ENCODE results near the gene NOX1.

The NOX1 gene
- total RNA-seq, result 0 reads per million in 3 experiments

- DNase-seq, result no peak
These were observed at the start of gene NOX1 for GRCh38 chrX:100874325-100874724. Gene NOX1, minus strand, starts transcription at chrX:100874359. Its CDS starts 220 bp downstream, at chrX:100874139.

- DNase-seq, result no peak
These were observed 41.4 kb upstream of the NOX1 start for GRCh38 chrX:100915562-100915961.

DNA sequence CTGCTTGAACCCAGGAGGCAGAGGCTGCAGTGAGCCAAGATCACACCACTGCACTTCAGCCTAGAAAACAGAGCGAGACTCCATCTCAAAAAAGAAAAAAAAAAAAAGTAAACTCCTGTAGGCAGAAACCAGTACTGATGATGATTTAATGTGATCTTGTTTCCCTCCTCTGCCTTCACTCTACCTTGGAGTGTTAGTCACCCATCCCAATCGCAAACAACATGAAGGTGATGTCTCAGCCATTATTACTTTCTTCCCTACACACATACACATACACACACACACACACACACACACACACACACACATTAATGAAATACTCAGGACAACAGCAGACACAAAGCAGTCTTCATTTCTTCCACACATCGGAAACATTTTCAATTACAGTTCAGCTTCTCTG lies 39.0 kb upstream of the NOX1 start:
- no peak for DNase-seq

GRCh38 chrX:100911731-100912130 lies 37.6 kb upstream of the NOX1 start:
- DNase-seq, result no peak

DNA sequence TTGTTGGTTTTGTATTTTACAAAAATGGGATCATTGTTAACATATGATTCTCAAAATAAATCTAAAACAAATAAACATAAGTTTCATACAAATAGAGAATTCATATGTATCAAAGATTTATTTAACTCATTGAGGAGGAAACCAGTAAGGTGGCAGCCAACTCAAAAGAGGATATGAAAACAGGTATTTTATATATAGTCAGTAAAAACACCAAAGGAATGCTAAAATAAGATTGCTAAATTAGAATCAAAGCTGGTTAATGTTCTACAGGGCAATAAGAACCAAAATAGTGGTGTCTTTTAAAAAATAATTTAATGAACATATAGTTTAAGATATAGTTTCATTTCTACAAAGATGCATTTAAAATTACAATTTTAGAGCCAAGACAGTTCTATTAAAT lies 31.5 kb upstream of the NOX1 start:
- no peak for DNase-seq

DNA sequence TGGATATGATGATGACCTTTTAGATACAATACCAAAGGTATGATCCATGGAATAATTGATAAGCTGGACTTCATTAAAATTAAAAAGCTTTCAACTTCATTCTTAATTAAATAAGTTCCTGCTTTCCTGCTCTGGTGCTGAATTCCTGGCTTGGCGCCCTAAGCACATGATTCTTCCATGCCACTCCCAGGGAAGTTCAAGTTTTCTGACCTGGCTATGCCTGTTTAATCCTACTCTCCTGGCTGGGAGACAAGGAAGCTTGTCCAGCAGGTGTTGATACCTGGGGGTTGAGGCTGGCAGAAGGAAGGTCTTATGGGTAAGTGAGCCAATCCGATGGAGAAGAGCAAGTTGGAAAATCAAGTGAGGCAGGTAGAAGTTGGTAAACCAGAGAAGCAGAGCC lies 30.3 kb upstream of the NOX1 start:
- no peak for DNase-seq

DNA sequence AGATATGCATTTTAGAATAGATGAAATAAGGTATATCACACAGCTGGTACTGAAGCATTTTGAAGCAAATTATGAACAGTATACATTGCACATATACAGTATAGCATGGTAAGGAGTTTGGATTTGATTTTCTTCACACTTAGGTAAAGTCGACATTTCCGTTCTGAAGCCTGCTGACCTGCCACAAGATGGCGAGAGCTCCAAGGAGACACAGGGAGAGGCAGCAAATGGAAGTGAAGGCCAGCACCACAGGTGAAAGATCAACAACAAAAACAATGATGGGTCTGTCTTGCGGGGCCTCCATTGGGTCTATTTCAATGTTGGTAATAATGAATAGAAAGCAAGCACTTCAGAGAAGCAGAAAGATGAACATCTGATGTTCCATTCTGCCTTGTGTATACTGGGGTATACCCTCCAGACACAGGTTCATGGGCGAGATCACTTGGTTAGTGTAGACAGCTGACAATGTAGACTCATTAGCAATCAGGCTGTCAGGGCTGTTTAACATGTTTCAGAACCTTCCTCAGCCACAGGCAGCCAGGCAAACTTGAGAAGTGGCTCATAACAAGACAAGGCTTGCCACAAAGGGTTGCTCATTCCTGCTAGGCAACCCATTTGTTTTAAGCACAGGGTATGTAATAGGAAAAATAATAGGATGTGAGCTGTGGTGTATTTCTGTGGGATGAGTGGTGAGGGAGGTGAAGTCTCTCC lies 21.4 kb upstream of the NOX1 start:
- no peak for DNase-seq

DNA sequence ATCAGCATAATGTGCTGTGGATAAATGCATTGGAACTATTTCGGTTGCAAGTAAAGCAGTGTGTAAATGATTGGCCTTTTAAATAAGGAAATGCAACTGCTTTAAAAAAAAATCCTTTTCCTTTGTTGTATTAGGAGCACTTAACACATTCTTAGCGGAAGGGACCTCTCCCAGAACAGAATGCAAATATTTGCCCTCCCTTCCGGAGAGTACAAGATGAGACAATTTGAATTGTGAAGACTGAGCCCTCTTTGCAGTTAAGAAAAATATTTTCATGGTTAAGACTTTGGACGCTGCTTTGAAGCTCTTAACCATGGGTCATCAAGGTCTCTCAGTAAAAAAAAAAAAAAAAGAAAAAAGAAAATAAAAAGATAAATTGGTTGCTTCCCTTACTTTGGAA lies 9.5 kb upstream of the NOX1 start:
- DNase-seq, result no peak

GRCh38 chrX:100880368-100880767 lies 6.2 kb upstream of the NOX1 start:
- no peak for DNase-seq

- DNase-seq, result no peak
These were observed 2.3 kb downstream of the NOX1 start for GRCh38 chrX:100871594-100872560.

DNA sequence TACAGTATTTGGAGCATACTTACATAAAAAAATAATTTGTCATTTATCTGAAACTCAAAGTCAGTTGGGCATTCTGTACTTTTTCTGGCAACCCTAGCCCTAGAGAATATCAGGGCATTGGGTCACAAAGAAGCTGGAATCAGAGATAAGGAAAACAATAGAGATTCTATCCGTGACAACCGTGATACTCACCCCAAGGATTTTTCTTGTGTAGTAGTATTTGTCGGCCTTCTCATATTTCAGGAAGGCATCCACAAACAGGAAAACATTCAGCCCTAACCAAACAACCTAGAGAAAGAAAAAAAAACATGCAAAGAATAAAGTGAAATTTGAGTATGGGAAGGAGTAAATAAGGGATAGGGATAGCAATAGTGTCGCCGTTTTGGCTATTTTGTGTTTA lies 3.6 kb downstream of the NOX1 start:
- DNase-seq, result no peak

DNA sequence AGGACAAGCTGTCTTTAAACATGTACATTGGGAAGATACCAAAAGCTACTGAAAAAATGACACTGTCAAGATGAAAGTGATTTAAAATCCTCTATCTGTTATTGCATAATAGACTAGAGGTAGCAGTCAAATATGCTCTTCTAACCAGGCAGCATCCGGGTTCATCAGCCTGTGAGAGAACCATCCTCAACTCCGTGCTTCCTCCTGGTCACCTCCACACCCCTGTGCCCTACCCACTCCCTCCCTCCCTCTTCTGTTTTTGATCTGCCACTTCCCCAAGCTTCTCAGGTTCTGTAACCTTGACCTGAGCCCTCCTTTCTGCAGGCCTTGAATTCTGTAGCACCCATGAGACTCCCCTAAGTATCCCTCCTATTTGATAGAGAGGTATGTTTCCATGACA lies 5.9 kb downstream of the NOX1 start:
- no peak for DNase-seq

GRCh38 chrX:100864657-100865391 lies 9.3 kb downstream of the NOX1 start:
- DNase-seq, result no peak

GRCh38 chrX:100863326-100863864 lies 10.8 kb downstream of the NOX1 start:
- DNase-seq, result no peak

GRCh38 chrX:100852810-100853209 lies 21.3 kb downstream of the NOX1 start:
- DNase-seq, result no peak

GRCh38 chrX:100850317-100850716 lies 23.8 kb downstream of the NOX1 start:
- DNase-seq, result no peak

DNA sequence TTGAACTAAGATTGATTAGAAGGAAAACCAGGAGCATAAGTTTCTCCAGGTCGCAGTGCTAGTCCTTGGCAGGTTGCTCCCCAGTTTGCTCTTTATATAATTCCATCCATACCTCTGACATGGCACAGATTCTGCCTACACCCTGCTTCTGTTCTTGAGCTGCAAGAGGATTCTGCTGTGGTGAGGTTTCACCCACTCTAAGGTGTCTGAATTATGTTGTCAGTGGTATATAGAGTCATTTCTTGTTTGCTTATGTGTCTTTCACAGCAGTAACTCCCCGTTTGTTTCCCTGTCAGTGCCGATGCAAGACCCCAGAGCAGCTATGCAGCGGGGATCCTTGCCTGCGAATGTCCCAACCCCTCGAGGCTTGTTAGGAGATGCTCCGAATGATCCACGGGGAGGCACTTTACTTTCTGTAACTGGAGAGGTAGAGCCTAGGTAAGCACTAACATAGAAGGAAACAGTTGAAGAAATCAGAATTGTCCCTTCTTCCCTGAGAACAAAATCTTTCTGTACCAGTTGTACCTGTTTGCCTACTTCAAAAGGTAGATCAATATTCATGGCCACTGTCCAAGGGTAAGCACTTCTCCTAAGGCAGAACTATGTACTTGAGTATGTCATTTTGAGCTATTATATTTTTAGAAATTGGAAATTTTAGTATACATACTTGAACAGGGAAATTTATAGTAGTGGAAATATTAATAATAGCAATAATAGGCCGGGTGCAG lies 42.8 kb downstream of the NOX1 start:
- no peak for DNase-seq

DNA sequence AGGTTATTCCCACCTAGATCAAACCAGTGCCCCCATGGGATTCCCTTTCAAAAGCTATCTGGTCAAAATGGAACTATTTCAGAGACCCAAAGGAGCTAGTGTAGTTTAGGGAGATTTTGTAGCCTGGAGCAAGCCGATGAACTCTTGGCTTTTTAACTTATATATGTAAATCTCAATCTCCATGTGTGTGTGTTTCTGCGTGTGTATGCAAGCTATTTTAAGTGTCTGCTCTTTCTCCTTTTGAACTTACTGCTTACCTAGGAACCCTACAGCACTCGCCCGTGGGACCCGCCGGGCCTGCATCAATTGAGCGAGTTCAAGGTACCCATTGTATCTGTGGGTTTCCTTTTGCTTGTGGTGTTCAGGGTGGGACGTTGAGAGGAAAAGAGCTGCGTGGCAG lies 43.6 kb downstream of the NOX1 start:
- DNase-seq, result no peak

DNA sequence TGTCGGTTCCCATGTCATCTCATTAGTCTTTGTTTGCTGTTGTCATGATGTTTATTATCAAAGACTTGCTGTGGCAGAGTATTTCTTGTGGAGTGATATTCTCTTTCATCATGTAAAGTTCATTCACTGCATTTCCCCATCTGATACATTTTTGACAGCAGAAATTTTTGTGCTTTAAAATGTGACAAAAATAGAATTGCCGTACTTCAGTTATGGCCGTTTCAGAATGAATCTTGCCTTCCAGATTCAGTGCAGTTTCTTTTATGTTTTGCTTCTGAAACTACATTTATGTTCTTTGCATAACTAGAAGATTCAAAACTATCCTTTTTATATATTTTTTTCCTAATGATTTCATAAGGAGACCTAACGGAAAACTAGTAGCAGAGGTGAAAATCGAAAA lies 44.0 kb downstream of the NOX1 start:
- DNase-seq, result no peak

GRCh38 chrX:100829730-100830129 lies 44.4 kb downstream of the NOX1 start:
- peak; percentile 39 for DNase-seq

DNA sequence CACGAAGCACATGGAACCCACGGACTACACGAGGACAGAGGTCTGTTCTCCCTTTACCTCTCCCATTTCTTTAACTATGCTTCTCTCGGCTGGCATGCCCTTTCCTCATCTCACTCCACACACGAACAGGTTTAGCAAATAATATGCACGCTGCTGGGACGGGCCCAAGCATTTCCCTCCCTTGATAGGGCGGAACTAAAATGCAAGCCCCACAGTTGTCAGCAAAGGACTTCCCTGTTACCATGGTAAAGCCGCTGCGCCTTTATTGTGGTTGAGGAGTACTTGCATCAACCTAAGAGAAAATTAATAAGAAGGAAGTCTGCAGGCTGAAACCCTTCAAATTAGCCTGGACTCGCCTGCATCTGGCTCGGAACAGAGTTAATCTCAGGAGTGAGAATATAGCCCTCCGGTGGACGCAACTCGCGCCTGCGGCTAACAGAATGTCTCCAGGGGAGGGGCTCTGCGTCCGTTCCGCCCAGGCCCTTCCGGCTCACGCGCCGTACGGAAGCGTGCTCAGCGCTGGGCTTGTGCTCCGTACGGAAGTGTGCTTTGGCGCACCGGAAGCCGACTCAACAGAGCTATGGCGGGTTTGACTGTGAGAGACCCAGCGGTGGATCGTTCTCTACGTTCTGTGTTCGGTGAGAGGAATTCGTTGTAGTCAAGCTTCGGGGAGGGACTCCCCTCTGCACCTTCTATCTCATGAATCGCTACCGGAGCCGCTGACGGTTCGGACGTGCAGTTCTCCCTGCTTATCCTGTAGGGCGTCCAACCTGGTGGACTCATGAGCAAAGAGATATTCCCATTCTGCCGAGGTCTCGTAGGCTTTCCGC lies 54.1 kb downstream of the NOX1 start, which contains the start of gene CSTF2:
Gene CSTF2, plus strand, starts transcription at position 555 of the 830 bp plus-strand sequence. Its CDS starts 26 bp downstream, at position 581.
- DNase-seq, result peak; percentile 84
